GM12878 (cell line): ENCODE results near the gene DISC1. TPM values are rescaled to one million over a fixed set of nuclear protein-coding genes. Genes with fewer than 3 reads are reported as not detected.

ENCODE experiments used
- ATAC-seq: fragments of 200-7000 bp; cut with Tn5 transposase; 3 replicates; pipeline ENCODE4 v1.9.1; 2020; ENCODE audit warnings: mild to moderate bottlenecking, moderate library complexity
- BruUV-seq: library from RNA; stranded (reverse); fragments of 400-500 nt; replicated peaks from 2 replicates; lab custom pipeline; 2021; lab: Mats Ljungman, UMichigan
- CTCF ChIA-PET: fragments of 300-600 bp; sonication (Branson Sonifier 250); formaldehyde crosslinking; extraction: SDS; loops from one replicate; lab custom pipeline; 2021; ENCODE audit warnings: inconsistent platforms; lab: Yijun Ruan, JAX
- POLR2A ChIA-PET: fragments of 350-600 bp; formaldehyde crosslinking; extraction: SDS; loops from one replicate; lab custom pipeline; 2021; ENCODE audit warnings: inconsistent platforms; lab: Charles Lee
- RAD21 ChIA-PET: fragments of 300-600 bp; sonication (Branson Sonifier 250); formaldehyde crosslinking; loops from one replicate; lab custom pipeline; 2023; ENCODE audit warnings: antibody characterized with exemption; ENCODE audit not compliant: unreplicated experiment; lab: Charles Lee
- SMC1A ChIA-PET: fragments of 300-600 bp; sonication (Branson Sonifier 250); formaldehyde crosslinking; loops from one replicate; lab custom pipeline; 2023; ENCODE audit not compliant: unreplicated experiment, uncharacterized antibody; lab: Charles Lee
- DNase-seq: peaks from one replicate; pipeline ENCODE4 v3.0.0-alpha.2; 2011; ENCODE audit warnings: low read depth, low spot score
- FAIRE-seq: peaks from 3 replicates; lab custom pipeline; 2011; peaks lifted over from hg19 to GRCh38; lab: Jason Lieb, UNC
- H2AFZ ChIP-seq: 2 replicates; pipeline ENCODE4 v1.6.0; 2011; ENCODE audit warnings: low read depth, low read length, control low read depth; ENCODE audit not compliant: control insufficient read depth
- H3K27ac ChIP-seq: 2 replicates; pipeline ENCODE4 v1.5.1; 2011; ENCODE audit warnings: control low read depth; ENCODE audit not compliant: control insufficient read depth, insufficient read depth
- H3K27me3 ChIP-seq, 2 experiments: replicated peaks in 1 of 2; 2 replicates each; pipeline versions ENCODE4 v1.6.0 to v1.6.1; 2011; ENCODE audit warnings: low read length in 1 of 2; ENCODE audit not compliant: control insufficient read depth in 2 of 2, insufficient read depth in 2 of 2
- H3K36me3 ChIP-seq, 2 experiments: 2 replicates each; pipeline ENCODE4 v1.5.1; 2011; ENCODE audit warnings: low read length in 1 of 2; ENCODE audit not compliant: control insufficient read depth in 2 of 2, insufficient read depth in 2 of 2
- H3K4me1 ChIP-seq: 2 replicates; pipeline ENCODE4 v1.6.1; 2011; ENCODE audit warnings: mild to moderate bottlenecking, low read length, moderate library complexity, mixed read lengths; ENCODE audit not compliant: control insufficient read depth, insufficient read depth
- H3K4me2 ChIP-seq: 2 replicates; pipeline ENCODE4 v1.6.0; 2011; ENCODE audit warnings: control low read depth; ENCODE audit not compliant: control insufficient read depth, insufficient read depth
- H3K4me3 ChIP-seq: fragments of 200-600 bp; sonication (generic); 2 replicates; pipeline ENCODE4 v1.5.1; 2016
- H3K79me2 ChIP-seq: 2 replicates; pipeline ENCODE4 v1.6.0; 2011; ENCODE audit warnings: low read length; ENCODE audit not compliant: control insufficient read depth, insufficient read depth
- H3K9ac ChIP-seq: 2 replicates; pipeline ENCODE4 v1.8.0; 2011; ENCODE audit warnings: low read length, control low read depth, mixed read lengths; ENCODE audit not compliant: control insufficient read depth, insufficient read depth
- H3K9me3 ChIP-seq: replicated peaks from 3 replicates; pipeline ENCODE4 v1.5.1; 2011; ENCODE audit warnings: mild to moderate bottlenecking, low read length; ENCODE audit not compliant: control insufficient read depth, insufficient read depth
- H4K20me1 ChIP-seq: 2 replicates; pipeline ENCODE4 v1.6.0; 2011; ENCODE audit not compliant: control insufficient read depth, insufficient read depth
- ATF7 ChIP-seq: fragments of 450-650 bp; IDR thresholded peaks from 2 replicates; pipeline ENCODE4 v1.6.1; 2016; ENCODE audit warnings: low read depth, mild to moderate bottlenecking
- BMI1 ChIP-seq: fragments of 450-650 bp; IDR thresholded peaks from 2 replicates; pipeline ENCODE4 v1.6.1; 2016; ENCODE audit warnings: mild to moderate bottlenecking, moderate library complexity, borderline replicate concordance
- CBFB ChIP-seq: IDR thresholded peaks from 2 replicates; pipeline ENCODE4 v1.6.1; 2016; ENCODE audit warnings: antibody characterized with exemption, low read depth
- CHD2 ChIP-seq: IDR thresholded peaks from 2 replicates; pipeline ENCODE4 v1.6.1; 2011; ENCODE audit warnings: low read depth, low read length, improper control_type of control experiment, borderline replicate concordance
- EED ChIP-seq: sonication (generic); IDR thresholded peaks from 2 replicates; pipeline ENCODE4 v1.6.1; 2016; ENCODE audit warnings: antibody characterized with exemption, low read depth
- IKZF1 ChIP-seq: fragments of 450-650 bp; conservative IDR thresholded peaks from 2 replicates; pipeline ENCODE4 v1.6.1; 2017; ENCODE audit warnings: antibody characterized with exemption, mild to moderate bottlenecking
- KLF5 ChIP-seq: fragments of 450-650 bp; IDR thresholded peaks from 2 replicates; pipeline ENCODE4 v1.6.1; 2014; ENCODE audit warnings: mild to moderate bottlenecking; ENCODE audit not compliant: partially characterized antibody
- MEF2B ChIP-seq: fragments of 450-650 bp; IDR thresholded peaks from 2 replicates; pipeline ENCODE4 v1.6.1; 2018; ENCODE audit warnings: mild to moderate bottlenecking, moderate library complexity; ENCODE audit not compliant: partially characterized antibody, poor library complexity, severe bottlenecking
- NFXL1 ChIP-seq: fragments of 450-650 bp; IDR thresholded peaks from 2 replicates; pipeline ENCODE4 v1.6.1; 2017; ENCODE audit warnings: antibody characterized with exemption, mild to moderate bottlenecking, borderline replicate concordance
- RFX5 ChIP-seq: IDR thresholded peaks from 2 replicates; pipeline ENCODE4 v1.6.1; 2011; ENCODE audit warnings: low read depth, low read length, improper control_type of control experiment
- RUNX3 ChIP-seq: IDR thresholded peaks from 2 replicates; pipeline ENCODE4 v1.6.1; 2012; ENCODE audit warnings: low read length, inconsistent platforms
- SUPT20H ChIP-seq: IDR thresholded peaks from 2 replicates; pipeline ENCODE4 v1.6.1; 2011; ENCODE audit warnings: low read depth, mild to moderate bottlenecking, low read length, moderate library complexity, borderline replicate concordance; ENCODE audit not compliant: control insufficient read depth
- SUZ12 ChIP-seq: fragments of 200-600 bp; sonication (generic); IDR thresholded peaks from one replicate; pipeline ENCODE4 v1.6.1; 2018; ENCODE audit warnings: antibody characterized with exemption, mild to moderate bottlenecking; ENCODE audit not compliant: unreplicated experiment
- YY1 ChIP-seq: IDR thresholded peaks from 2 replicates; pipeline ENCODE4 v1.6.1; 2011; ENCODE audit warnings: low read depth, mild to moderate bottlenecking, low read length
- ZNF207 ChIP-seq: fragments of 450-650 bp; IDR thresholded peaks from 2 replicates; pipeline ENCODE4 v1.6.1; 2014; ENCODE audit warnings: antibody characterized with exemption, mild to moderate bottlenecking, borderline replicate concordance
- WGBS: methylation state at CpG from one replicate; pipeline ENCODE4 v1.1.6; 2016; ENCODE audit warnings: low lambda C conversion rate; ENCODE audit not compliant: insufficient replicate concordance, insufficient coverage; ENCODE audit errors: missing lambda C conversion rate; 5-methylcytosine and 5-hydroxymethylcytosine counted together
- in situ Hi-C: fragments of 300-500 bp; cut with MboI; formaldehyde crosslinking; loops from 9 replicates; pipeline ENCODE4 v1.14.3; 2018; ENCODE audit warnings: mixed read lengths
- intact Hi-C: fragments of 100-400 bp; cut with micrococcal nuclease; formaldehyde crosslinking; loops from one replicate; pipeline ENCODE4 v1.14.2; 2022; ENCODE audit not compliant: unreplicated experiment
- polyA plus RNA-seq, 11 experiments: library from polyadenylated mRNA; depleted of rRNA in 4 of 11; unstranded in 6 of 11; stranded (reverse) in 5 of 11; fragments of >200 nt; fragmentation: Nextera tagmentation in 4 of 11; fragmentation: Illumina TruSeq in 1 of 11; extraction: Ambion mirVana in 4 of 11; extraction: Trizol in 1 of 11; gene quantifications; 1 replicate in 1 of 11; 2 replicates in 10 of 11; pipeline versions ENCODE4 v1.2.1 to v1.2.3, GENCODE V29; 2011 to 2016; ENCODE audit warnings: inconsistent platforms in 2 of 11, missing spikeins in 2 of 11, low read depth in 1 of 11
- total RNA-seq, 4 experiments: library from RNA; depleted of rRNA in 3 of 4; stranded (reverse); fragments of >200 nt in 3 of 4; fragmentation: Illumina TruSeq in 1 of 4; extraction: Trizol in 1 of 4; gene quantifications; 2 replicates each; pipeline versions ENCODE4 v1.2.1 to v1.2.3, GENCODE V29; 2013 to 2021
- TF ChIP-seq, protein P1 (sequence below): fragments of 450-650 bp; IDR thresholded peaks from 2 replicates; pipeline ENCODE4 v1.6.1; 2017; ENCODE audit warnings: borderline replicate concordance
- TF ChIP-seq, protein P2 (sequence below): fragments of 450-650 bp; IDR thresholded peaks from 2 replicates; pipeline ENCODE4 v1.6.1; 2017; ENCODE audit warnings: antibody characterized with exemption, mild to moderate bottlenecking, moderate library complexity
- TF ChIP-seq, protein P3 (sequence below): fragments of 450-650 bp; IDR thresholded peaks from 2 replicates; pipeline ENCODE4 v1.6.1; 2017; ENCODE audit warnings: mild to moderate bottlenecking, low read depth, inconsistent platforms; ENCODE audit not compliant: poor library complexity, severe bottlenecking

DISC1 gene
- total and polyA plus RNA-seq, 10 of the 15 experiments (the other 5 are each of a cell fraction or from before 2014, with no cell fraction given): 0.05 to 0.72 (median 0.19) TPM; not detected in 1

DNA sequence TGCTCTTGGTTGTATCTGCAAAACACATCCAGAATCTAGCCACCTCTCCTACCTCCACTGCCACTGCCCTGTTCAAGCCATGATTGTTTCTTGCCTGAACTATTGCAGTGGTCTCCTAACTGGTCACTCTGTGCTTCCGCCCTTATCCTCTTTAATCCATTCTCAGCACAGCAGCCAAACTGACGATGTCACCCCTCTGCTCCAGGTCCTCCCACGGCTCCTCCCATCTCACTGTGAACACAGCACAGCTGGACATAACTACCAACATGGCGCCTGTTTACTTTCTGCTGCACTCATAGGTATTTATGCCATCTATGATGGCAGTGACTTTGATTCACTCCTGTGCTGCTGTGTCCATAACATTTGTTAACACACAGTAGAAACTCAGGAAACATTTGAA is 406.7 kb downstream of the DISC1 start (continued):
- TF ChIP-seq, protein P1, sequence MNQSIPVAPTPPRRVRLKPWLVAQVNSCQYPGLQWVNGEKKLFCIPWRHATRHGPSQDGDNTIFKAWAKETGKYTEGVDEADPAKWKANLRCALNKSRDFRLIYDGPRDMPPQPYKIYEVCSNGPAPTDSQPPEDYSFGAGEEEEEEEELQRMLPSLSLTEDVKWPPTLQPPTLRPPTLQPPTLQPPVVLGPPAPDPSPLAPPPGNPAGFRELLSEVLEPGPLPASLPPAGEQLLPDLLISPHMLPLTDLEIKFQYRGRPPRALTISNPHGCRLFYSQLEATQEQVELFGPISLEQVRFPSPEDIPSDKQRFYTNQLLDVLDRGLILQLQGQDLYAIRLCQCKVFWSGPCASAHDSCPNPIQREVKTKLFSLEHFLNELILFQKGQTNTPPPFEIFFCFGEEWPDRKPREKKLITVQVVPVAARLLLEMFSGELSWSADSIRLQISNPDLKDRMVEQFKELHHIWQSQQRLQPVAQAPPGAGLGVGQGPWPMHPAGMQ: no peak
- TF ChIP-seq KLF5: no peak
- no peak for TF ChIP-seq CHD2
- no peak for TF ChIP-seq IKZF1

DNA sequence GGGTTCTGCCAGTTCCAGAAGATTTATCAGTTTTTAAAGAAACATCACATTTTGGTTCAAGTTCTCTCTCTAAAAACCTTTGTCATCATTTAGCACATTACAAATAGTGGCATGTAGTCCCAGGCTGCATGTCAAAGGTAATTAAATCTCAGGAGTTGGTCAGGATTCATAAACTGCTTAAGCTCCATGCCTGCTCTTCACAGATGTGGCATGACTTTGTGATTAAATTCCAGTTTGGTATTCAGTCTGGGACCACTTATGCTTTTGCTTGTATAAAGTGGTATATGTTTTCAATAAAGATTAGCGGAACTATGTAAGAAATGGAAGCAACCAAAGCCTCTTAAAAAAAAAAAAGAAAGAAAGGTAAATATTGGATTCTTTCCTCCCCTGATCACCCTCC is 408.0 kb downstream of the DISC1 start:
- Histone ChIP-seq H3K4me3 (no peak overlapping the region), H3K9ac (no peak overlapping the region), H2AFZ (no peak overlapping the region), H3K27ac (no peak overlapping the region), H3K4me1 (no peaks in the 10 kb centered on the region), H4K20me1 (no peaks in the 10 kb centered on the region), H3K36me3 (no peaks in the 10 kb centered on the region), H3K4me2 (no peak overlapping the region), H3K27me3 (no peaks in the 10 kb centered on the region), H3K9me3 (no peaks in the 10 kb centered on the region), H3K79me2 (no peaks in the 10 kb centered on the region)
- FAIRE-seq (no peak), DNase-seq (no peak), ATAC-seq (no peak)
- RAD21 ChIA-PET: no interaction called here
- 83% methylated on average over 1 of the region's 1 CpG for WGBS
- intact Hi-C loops (no loop called here), in situ Hi-C loops (no loop called here)
- SMC1A ChIA-PET: no interaction called here
- no TSS peak for BruUV-seq
- POLR2A ChIA-PET: no interaction called here
- CTCF ChIA-PET: no interaction called here
- TF ChIP-seq, protein P2, sequence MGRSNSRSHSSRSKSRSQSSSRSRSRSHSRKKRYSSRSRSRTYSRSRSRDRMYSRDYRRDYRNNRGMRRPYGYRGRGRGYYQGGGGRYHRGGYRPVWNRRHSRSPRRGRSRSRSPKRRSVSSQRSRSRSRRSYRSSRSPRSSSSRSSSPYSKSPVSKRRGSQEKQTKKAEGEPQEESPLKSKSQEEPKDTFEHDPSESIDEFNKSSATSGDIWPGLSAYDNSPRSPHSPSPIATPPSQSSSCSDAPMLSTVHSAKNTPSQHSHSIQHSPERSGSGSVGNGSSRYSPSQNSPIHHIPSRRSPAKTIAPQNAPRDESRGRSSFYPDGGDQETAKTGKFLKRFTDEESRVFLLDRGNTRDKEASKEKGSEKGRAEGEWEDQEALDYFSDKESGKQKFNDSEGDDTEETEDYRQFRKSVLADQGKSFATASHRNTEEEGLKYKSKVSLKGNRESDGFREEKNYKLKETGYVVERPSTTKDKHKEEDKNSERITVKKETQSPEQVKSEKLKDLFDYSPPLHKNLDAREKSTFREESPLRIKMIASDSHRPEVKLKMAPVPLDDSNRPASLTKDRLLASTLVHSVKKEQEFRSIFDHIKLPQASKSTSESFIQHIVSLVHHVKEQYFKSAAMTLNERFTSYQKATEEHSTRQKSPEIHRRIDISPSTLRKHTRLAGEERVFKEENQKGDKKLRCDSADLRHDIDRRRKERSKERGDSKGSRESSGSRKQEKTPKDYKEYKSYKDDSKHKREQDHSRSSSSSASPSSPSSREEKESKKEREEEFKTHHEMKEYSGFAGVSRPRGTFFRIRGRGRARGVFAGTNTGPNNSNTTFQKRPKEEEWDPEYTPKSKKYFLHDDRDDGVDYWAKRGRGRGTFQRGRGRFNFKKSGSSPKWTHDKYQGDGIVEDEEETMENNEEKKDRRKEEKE: no peak
- no peak for TF ChIP-seq SUPT20H
- TF ChIP-seq RFX5: no peak
- no peak for TF ChIP-seq ATF7
- TF ChIP-seq RUNX3: no peak
- TF ChIP-seq YY1: no peak
- no peak for TF ChIP-seq BMI1
- no peak for TF ChIP-seq EED
- no peak for TF ChIP-seq SUZ12
- no peak for TF ChIP-seq ZNF207
- TF ChIP-seq NFXL1: no peak
- no peak for TF ChIP-seq CBFB
- TF ChIP-seq, protein P3, sequence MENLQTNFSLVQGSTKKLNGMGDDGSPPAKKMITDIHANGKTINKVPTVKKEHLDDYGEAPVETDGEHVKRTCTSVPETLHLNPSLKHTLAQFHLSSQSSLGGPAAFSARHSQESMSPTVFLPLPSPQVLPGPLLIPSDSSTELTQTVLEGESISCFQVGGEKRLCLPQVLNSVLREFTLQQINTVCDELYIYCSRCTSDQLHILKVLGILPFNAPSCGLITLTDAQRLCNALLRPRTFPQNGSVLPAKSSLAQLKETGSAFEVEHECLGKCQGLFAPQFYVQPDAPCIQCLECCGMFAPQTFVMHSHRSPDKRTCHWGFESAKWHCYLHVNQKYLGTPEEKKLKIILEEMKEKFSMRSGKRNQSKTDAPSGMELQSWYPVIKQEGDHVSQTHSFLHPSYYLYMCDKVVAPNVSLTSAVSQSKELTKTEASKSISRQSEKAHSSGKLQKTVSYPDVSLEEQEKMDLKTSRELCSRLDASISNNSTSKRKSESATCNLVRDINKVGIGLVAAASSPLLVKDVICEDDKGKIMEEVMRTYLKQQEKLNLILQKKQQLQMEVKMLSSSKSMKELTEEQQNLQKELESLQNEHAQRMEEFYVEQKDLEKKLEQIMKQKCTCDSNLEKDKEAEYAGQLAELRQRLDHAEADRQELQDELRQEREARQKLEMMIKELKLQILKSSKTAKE: no peak
- no peak for TF ChIP-seq MEF2B
